ENCODE measurements around the gene PIGQ.
A peak's percentile ranks its signal among the peaks of the same experiment; 100 is the strongest.

The PIGQ gene

DNA sequence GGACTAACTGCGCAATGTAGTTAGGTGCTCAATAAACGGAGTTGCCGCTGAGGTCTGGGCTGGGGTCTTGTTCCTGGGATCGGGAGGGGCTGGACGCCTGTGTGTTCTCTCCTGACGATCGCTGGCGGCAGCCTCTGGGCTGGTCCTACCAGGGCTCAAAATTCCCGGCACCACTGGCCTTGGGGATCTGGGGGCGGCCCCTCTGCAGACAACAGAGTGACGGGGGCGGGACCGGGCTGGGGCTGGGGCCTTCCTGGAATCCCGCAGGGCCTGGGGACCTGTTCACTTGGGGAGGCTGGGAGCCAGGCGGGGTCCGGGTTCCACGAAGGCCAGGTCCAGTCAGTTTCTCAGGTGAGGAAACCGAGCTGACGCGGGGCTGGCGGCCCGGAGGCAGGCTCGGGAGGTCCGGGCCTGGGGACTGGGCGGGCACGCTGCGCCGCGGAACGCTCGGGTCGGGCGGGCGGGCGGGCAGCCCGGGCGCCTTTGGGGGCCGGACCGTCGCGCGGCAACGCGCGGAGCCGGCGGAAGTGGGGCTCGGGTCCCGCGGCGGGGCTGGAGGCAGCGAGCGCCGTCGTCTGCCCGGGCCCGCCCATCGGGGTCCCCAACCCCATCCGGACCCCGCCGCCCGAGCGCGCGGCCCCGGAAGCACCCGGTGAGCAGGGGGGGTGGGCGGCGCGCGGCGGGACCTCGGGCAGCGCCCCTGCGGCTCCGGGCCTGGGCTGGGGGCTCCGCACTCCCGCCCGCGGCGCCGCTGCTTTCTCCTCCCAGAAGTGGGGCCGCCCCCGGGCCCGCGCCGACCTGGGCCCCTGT, at the start of gene PIGQ:
Gene PIGQ, plus strand, starts transcription at position 524 of the 810 bp plus-strand sequence. CDS start 4,107 bp downstream, outside the sequence.
- ATAC-seq = peak; percentile 73 to 85

DNA sequence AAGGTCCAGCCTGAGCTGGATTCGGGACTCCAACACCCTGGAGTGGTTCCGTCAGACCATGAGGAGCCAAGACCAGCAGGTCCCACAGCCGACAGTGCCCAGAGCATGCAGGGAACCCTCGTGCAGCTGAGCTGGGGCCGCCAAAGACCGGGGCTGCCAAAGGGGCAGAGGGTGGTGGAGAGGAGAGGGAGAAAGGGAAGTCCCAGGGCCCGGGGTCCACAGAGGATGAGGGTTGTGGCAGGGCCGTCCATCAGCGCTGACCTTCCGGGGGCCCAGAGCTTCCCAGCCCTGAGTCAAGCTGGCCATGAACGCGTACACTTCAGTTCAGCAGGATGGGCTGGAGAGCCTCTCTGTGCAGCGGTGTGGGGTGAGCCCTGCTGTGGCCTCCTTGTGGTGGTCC, 48.9 kb upstream of the PIGQ start:
- ATAC-seq = no peak

DNA sequence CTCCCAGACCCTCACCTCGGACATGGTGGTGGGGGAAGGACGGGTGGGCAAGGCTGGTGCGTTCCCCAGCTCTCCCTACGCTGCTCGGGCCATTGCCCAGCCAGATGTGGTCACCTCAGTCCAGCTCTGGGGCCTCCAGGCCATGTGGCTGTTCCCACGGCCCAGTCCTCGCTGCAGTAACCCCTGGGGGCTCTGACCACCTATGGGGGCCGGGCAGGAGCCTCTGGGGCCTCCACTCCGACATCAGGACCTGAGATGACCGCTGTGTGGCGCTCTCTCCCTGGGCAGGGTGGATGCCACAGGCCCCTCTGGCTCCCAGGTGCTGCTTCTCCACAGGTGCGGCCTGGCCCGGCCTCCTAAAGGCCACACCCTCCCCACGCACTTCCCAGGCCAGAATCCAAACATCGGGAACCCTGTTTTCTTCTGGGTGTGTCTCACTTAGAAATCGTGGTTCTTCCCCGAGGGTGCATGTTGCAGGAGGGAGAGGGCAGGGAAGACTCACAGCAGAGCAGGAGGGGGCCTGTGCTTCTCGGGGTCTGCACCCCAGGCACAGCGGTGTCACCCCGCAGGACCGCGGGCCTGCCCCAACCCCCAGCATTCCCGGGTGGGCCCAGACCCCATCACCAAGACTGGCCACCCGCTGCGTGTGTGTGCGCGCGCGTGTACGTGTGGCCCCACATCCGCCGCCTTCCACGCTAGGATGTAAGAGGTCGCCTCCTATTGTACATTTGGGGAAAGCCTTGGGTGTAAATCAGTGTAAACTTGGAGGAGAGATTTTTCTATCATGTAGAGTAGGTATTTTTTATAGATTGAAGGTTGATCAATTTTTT, 48.2 kb upstream of the PIGQ start:
- no peak for ATAC-seq

DNA sequence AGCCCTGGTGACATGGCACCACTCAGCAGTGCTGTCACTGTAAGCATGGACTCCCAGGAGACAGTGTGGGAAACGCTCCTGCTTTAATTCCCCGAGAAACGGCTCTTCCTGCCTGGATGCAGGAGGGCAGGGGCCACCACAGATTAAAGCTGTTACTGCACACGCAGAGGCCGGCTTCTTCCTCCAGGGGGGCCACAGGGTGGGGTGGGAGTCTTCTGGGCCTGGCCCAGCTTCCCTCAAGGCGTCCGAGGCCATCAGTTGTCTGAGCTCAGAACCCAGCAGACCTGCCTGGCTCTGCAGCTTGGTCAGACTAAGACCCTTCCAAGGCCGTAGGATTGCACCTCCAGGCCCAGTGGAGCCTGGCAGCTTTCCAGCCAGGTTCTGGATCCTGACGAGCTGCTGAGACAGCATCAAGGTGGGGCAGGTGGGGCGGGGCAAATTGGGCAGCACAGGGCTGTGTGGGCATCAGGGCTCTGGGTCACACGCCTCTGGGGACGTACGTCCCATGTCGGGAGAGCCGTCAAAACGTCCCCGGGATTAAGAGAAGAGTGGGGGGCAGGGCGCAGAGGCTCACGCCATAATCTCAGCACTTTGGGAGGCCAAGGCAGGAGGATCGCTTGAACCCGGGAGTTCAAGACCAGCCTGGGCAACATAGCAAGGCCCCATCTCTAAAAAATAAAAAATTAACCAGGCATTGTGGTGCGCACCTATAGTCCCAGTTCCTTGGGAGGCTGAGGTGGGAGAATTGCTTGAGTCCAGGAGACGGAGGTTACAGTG, 47.3 kb upstream of the PIGQ start:
- no peak for ATAC-seq

DNA sequence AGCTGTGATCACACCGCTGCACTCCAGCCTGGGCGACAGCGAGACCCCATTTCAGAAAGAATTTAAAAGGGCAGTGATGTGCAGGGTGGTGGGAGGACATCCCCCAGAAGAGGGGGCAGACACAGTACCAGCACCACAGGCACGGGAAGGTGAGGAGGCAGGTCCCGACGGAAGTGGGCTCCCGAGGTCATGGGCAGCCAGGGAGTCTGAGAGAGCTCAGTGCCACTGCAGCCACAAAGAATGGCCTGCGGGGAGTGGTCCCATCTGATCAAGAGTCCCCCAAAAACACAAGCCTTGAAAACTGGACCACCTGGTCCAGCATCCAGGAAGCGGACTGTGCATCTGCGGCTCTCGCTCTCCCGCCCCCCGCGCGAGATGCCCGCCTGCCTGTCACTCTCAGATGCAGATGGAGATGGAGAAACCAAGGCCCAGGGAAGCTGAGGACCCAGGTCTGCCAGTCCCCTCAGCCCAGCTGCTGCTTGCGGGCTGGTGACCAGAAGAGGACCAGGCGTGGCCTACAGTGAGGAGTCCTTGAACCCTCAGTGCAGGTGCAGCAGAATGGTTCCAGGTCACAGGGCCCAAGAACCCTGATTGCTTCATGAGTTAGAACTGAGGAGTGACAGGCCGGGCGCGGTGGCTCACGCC, 46.5 kb upstream of the PIGQ start:
- ATAC-seq = no peak

DNA sequence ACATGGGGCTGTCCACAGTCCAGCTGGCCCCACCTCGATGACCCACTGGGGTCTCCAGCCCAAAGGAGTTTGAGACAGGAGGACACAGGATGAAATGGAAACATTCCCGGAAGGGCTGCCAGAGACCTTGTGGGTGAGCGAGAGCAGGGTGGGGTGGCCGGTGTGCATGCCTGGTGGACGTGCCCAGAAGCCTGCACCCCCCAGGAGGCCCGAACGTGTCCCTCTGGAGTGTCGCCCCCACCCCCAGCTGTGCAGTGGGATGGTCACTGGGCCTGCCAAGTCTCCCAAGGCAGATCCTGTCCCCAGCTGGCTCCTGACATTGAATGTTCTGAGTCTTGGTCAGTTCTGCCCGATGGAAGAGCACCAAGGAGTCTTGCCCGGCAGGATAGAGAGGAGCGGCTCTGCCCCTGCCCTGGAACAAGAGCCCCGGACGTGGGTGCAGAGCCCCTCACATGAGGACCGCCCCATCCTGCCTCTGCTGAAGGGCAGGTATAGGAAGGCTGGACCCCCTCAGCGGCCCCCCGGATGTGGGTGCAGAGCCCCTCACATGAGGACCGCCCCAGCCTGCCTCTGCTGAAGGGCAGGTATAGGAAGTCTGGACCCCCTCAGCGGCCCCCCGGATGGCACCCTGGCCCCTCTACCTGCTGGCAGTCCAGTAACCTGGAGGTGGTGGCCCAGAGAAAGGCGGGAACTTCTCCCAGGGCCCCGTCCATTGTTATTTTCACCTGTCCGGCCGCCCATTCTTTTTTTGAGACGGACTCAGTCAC, 45.3 kb upstream of the PIGQ start:
- ATAC-seq = no peak

DNA sequence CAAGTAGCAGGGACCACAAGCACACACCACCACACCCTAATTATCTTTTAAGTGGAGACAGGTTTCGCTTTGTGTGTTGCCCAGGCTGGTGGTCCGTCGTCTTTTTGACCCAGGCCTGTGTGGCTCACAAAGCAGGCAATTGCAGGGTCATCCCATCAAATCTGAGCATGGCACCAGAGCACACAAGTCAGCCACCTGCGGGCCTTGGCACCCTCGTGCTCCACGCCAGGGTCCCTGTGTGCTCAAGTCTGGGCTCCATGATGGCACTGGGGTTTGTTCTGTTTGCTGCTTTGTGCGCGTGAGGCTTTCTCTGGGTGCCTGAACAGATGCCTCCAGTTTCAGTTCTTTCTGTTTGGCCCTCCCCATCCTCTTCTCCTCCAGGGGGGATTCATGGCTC, 44.6 kb upstream of the PIGQ start:
- ATAC-seq = peak; percentile 3 to 4

DNA sequence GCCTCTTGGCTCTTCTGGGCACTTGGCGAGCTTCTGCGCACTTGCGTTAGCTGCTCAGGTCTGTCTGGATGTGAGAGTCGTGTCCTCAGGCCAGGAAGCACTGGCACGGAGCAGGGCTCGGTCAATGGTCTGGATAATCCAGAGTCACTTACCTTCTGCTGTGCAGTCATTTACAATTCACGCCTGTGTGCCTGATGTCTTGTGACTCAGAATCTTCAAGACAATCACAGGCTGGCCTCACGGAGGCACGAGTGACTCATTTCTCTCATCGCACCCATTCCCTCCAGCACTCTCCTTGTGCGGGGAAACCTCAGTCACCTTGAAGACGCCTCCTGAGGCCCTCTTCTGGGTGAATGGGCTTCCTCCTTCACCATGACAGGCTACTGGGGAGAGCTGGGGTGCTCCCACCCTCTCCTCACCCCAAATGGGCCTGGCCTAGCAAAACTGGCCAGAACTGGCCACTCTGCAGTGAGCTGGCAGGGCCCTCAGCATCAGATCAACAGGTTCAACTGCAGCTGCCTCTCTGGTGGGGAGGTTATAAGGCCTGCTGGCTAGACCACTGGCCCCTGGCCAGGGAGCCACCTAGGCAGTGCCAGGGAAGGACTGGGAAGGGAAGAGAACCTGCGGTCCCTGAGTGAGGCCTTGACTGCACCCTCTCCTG, 44.1 kb upstream of the PIGQ start:
- ATAC-seq = peak; percentile 73 to 74

DNA sequence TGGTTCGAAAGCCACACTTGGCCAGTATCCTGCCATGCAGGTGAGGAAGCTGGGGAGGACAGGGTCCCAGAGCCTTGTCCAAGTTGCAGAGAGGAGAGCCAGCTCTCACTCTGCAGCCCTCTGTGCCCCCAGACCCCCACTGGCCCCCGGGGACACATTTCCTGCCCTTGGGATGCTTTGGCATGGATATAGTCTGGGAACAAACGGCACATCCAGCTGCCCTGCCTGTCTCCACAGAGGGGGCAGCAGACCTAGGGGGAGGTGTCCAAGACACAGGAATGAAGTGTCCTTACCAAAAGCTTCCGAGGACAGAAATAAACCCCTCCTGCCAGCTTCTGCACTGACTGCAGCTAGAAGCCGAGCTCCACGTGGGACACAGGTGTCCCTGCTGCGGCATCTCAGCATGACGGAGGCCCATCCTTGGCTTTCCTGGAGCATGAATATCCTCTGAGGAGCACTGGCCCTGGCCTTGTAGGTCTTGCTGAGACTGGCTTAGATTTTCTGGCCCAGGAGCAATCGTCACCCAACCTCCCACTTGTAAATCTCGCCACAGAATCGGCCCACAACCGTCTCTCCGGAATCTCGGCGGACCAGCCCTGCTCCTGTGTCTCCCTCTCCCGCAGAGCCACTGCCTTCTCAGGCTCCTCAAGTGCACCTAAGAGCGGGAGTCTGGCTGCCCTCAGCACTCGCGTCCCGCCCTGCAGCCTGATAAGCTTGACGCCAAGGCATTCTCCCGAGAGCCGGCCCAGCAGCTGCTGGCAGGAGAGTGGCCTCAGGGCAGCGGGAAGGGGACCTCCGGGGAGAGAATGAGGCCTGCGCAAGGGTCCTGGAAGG, 43.4 kb upstream of the PIGQ start:
- ATAC-seq = no peak

DNA sequence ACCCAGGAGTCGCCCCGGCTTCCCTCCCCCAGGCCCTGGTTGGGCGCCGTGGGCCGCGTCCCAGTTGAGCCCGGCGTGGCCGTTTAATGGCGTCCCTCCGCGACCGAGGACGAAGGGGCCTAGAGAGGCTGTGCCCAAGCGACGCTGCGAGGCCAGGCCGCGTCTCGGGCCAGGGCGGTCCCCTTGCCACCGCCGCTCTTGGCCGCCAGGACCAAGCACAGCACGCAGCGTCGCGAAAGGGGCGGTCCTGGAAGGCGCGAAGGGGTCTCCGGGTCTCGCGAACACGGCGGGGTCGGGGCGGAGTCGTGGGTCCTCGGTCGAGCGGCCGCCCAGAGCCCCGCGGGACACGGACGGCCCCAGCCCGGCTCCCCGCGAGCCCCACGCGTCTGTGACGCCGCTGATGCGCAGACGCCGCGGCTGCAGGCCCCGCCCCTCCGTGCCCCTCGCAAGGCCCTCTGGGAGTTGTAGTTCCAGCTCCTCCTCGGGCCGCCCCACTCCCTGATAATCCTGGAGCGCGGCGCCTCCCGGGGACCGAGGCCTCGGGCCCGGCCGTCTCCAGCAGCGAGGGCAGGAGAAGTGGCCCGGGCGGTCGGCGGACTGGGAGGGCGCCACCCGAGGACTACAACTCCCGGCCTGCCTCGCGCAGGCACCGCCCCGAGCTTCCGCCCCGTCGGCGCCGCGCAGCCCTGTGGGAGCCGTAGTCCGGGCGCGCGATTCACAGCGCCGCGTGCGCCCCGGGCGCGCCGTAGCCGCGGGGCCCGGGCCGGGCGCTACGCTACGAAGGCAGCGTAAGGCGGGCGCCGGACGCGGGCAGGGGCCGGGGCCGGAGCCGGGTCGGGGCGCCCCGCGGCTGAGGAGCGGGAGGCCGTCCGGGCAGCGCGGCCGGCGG, 42.5 kb upstream of the PIGQ start, which contains the start of gene CAPN15:
Gene CAPN15, plus strand, starts transcription at position 698 of the 889 bp plus-strand sequence. CDS start 19,127 bp downstream, outside the sequence.
- ATAC-seq = peak; percentile 70 to 76

DNA sequence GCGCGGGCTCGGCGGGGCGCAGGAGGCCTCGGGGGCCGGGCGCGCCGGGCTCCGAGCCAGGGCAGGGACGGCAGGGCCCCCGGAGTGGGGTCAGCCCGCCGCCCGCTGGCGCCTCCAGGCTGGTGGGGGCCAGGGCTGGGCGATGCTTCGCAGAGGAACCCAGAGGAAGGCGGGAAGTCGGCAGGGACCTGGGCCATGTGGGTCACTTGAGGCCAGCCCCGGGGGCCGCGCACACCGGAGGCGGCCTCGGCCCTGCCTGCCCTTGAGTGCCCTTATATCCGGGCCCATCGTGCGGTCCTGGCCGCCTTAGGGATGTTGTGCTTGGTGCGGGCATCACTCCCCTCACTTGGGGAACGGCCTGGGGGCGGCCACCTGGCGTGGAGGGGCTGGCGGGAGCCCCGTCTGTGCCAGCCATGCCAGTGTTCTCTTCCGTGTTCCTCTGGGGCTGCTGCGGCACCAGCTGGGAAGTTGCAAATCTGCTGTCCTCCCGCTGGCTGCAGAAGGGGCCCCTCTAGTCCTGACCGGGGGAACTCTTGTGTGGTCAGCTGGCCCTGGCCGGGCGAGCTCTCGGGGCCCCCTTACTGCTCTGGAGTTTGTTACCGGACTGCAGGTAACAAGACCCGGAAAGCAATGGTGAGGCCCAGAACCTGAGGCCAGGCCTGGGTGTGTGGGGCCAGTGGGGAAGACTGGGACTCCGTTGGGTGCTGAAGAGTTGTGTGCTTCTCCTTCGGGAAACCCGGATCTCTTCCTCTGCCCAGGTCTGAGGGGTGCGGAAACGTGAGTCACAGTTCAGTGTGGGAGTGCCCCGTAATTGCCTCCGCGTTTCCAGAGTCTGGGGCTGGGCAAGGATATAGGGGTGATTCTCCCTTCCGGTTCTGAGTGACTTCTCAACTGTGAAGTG, 41.4 kb upstream of the PIGQ start:
- no peak for ATAC-seq

DNA sequence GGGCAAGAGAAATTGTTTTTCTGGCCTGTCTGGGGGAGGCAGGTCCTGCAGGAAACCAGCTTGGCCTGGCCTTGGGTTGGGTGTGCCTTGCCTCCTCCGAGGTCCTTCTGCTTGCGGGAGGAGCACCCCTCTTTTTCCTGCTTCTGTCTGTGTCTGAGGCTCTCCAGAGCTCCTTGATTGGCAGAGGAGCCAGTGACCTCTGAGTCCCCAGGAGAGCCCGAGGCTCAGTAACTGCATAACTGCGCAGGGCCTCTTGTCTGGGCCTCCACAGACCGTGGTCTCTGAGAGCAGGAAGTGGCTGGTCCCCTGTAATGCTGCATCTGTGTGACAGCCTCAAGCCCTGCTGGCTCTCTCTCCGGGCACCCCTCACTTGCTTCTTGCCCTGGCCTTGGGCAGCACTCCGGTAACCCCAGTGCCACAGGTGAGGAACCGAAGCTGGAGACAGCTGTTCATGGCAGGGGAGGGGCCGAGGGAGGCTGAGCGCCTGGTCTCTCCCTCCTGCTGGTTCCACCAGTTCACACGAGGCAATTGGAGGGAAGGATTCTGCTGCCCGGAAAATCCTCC, 40.7 kb upstream of the PIGQ start:
- no peak for ATAC-seq

DNA sequence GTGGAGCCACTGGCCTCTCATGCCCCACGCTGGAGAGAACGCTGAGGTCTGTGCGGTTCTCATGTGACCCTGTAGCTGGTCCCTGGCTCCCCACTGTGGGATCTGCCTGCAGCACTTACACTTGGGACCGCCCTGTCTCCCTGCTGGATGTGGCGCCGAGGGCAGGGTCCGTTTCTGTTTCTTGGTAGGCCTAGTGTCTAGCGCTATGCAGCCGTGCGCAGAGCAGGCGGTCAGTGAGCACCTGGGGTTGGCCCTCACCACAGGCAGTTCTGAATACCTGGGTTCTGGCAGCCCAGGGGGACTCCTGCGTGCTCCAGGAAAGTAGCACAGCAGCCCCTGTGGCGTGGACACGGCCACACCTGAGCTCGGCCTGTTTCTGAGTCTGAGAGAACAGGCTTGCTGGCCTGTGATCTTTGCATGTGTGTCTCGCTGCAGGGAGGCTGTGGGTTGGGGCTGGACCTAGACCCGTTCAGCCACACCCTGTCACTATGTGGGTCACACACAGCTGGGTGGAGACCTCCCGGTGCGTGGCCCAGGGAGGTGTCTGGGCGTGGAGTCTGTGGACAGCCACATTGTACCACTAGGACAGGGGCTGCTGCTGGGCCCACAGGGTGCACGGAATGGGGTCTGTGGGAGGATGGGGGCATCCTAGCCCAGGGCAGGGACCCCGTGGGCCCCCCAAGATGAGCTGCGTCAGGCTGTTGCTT, 39.5 kb upstream of the PIGQ start:
- no peak for ATAC-seq

DNA sequence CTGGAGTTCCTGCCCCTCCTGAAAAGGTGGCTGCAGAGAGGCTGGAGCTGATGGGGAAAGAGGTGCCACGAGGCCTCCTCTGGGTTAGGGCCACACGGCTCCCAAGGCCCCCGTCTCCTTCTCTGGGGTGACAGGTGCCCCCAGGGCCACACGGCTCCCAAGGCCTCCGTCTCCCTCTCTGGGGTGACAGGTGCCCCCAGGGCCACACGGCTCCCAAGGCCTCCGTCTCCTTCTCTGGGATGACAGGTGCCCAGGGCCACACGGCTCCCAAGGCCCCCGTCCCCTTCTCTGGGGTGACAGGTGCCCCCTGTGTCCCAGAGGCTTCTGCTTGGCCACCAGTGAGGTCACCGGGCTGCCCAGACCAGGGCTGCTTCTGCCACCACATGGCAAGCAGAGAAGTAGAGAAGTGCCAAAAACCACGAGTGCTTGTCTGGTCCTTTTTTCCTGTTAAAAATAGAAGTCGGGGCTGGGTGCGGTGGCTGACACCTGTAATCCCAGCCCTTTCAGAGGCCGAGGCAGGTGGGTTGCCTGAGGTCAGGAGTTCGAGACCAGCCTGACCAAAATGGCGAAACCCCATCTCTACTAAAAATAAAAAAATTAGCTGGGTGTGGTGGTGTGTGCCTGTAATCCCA, 38.2 kb upstream of the PIGQ start:
- ATAC-seq = no peak

DNA sequence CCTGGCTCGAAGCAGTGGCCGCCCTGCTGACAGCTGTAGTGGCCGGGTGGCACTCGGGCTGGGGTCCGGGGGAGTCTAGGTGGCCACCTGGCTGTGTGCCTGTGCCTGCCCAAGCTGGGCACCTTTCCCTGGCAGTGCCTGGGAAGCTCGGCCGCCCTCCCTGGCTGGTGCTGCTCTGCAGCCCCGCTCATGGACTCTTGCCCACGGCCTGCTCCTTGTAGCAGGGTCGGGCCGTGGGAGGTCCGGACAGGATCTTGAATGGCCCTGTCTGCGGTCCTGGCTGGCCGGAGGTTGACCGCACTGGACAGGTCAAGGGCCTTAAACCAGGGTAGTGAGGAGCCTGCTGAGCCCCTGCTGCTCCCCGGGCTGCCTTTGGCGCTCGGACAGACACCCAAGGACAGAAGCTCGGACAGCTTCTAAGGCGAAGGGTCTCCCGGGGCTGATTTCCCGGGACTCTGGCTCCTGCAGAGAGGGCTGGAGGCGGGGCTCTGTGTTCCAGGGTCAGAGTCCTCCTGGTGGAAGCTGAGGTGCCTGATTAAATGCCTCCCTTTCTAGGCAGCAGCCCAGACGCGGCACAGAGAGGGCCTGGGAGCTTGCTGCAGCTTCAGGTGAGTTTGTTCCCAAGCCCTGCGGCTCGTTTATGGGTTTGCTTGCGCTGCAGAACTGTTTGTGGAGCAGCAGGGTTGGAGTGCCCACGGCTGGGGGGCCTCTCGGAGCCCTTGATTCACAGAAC, 36.2 kb upstream of the PIGQ start:
- ATAC-seq = no peak

DNA sequence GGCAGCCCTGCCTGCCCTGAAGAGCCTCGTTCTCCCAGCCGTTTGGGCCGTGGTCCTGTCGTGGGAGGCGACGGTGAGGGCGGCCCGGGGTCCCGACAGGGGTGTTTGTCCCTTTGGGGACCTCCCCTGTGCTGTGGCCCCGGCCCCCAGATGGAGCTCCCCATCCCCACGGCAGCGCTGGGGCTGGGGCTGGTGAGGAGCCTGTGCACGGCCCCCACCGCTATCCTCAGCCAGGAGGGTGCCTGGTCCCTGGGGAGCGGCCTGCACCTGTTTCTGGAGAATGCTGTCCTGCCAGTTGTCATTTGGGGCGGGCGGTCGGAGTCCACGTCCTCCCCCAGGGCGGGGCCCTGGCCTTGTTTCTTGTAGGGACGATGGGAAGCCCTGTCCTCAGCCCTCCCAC, 35.6 kb upstream of the PIGQ start:
- no peak for ATAC-seq

Data from activated CD4-positive, CD25-positive, alpha-beta regulatory T cell treated with anti-CD3 and anti-CD28 coated beads, Interleukin-2, amount 50 U/mL, for 24 hours (primary cell).